Adipocyte (in vitro differentiated cells): ENCODE measurements around the gene ABCA3.
"Not testable (repeated sequence)": the region's sequence is repeated elsewhere in the genome, so short reads cannot be mapped to it uniquely, and the experiment has no call there.

Source experiments
- DNase-seq: peaks from one replicate; pipeline ENCODE4 v3.0.0-alpha.2; 2015; ENCODE audit warnings: low read depth
- H3K27me3 ChIP-seq: replicated peaks from 2 replicates; pipeline ENCODE4 v1.7.0; 2013; ENCODE audit warnings: mild to moderate bottlenecking, low read length, moderate library complexity; ENCODE audit not compliant: control insufficient read depth, insufficient read depth
- H3K36me3 ChIP-seq: 2 replicates; pipeline ENCODE4 v1.7.0; 2013; ENCODE audit warnings: low read length, mild to moderate bottlenecking, moderate library complexity; ENCODE audit not compliant: control insufficient read depth, insufficient read depth, severe bottlenecking
- H3K4me1 ChIP-seq: 2 replicates; pipeline ENCODE4 v1.7.0; 2013; ENCODE audit warnings: mild to moderate bottlenecking, low read length, moderate library complexity; ENCODE audit not compliant: control insufficient read depth, insufficient read depth
- H3K4me3 ChIP-seq: 2 replicates; pipeline ENCODE4 v1.7.0; 2013; ENCODE audit warnings: mild to moderate bottlenecking, low read length, moderate library complexity
- H3K9ac ChIP-seq: 2 replicates; pipeline ENCODE4 v1.7.0; 2013; ENCODE audit warnings: mild to moderate bottlenecking, low read length, moderate library complexity
- H3K9me3 ChIP-seq: 2 replicates; pipeline ENCODE4 v1.7.0; 2013; ENCODE audit warnings: mild to moderate bottlenecking, low read length, moderate library complexity; ENCODE audit not compliant: control insufficient read depth

The ABCA3 gene

GRCh38 chr16:2340564-2341455 lies at the start of gene ABCA3:
ABCA3 (minus strand) TSS chr16:2340728; CDS start chr16:2326466, 14,262 bp downstream.
- H3K36me3 ChIP-seq, result no peaks in the 10 kb centered on the region
- peaks cover 9% of the 10 kb centered on the region for H3K27me3 ChIP-seq
- H3K9me3 ChIP-seq, result no peaks in the 10 kb centered on the region
- H3K4me3 ChIP-seq, result peak within 1 kb of the TSS; percentile 78
- H3K4me1 ChIP-seq, result peaks cover 5% of the 10 kb centered on the region
- H3K9ac ChIP-seq, result peak within 1 kb of the TSS; percentile 46
- DNase-seq, result peak; percentile 94

DNA sequence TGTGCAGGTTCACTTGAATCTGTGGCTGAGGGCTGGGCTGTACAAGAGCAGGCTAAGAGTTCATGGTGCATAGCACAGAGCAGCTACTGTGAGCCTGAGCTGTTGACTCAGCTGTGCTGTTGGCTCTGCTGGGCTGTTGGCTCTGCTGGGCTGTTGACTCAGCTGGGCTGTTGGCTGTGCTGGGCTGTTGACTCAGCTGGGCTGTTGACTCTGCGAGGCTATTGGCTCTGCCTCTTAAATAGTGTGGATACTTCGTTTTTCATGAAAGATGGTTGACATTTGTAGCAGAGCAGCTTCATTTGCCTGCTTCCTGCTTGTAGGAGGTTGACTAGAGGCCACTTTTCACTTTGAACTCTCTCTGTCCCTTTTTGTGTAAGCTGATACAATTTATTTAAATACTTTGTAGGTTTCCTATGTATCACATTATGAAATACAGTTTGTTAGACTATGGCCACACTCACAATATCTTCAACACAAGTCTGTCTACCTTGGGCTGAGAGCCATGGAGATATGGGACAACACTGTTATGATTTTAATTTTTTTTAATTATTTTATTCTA lies 48.4 kb upstream of the ABCA3 start:
- no peak overlapping the region for H3K9ac ChIP-seq
- no peaks in the 10 kb centered on the region for H3K36me3 ChIP-seq
- H3K4me3 ChIP-seq, result no peak overlapping the region
- H3K4me1 ChIP-seq, result peaks cover 3% of the 10 kb centered on the region
- DNase-seq, result no peak
- no peaks in the 10 kb centered on the region for H3K27me3 ChIP-seq
- peaks cover 3% of the 10 kb centered on the region for H3K9me3 ChIP-seq

- no peak overlapping the region for H3K9ac ChIP-seq
- no peak for DNase-seq
- H3K9me3 ChIP-seq, result peaks cover 3% of the 10 kb centered on the region
- H3K27me3 ChIP-seq, result no peaks in the 10 kb centered on the region
- no peak overlapping the region for H3K4me3 ChIP-seq
- no peaks in the 10 kb centered on the region for H3K36me3 ChIP-seq
- peaks cover 3% of the 10 kb centered on the region for H3K4me1 ChIP-seq
Measured at GRCh38 chr16:2388139-2388874, 47.8 kb upstream of the ABCA3 start.

- H3K4me3 ChIP-seq, result no peak overlapping the region
- H3K9ac ChIP-seq, result no peak overlapping the region
- H3K4me1 ChIP-seq, result peaks cover 3% of the 10 kb centered on the region
- H3K9me3 ChIP-seq, result peaks cover 3% of the 10 kb centered on the region
- DNase-seq, result no peak
- H3K27me3 ChIP-seq, result no peaks in the 10 kb centered on the region
- no peaks in the 10 kb centered on the region for H3K36me3 ChIP-seq
Measured at GRCh38 chr16:2386990-2387389, 46.5 kb upstream of the ABCA3 start.

- not testable (repeated sequence) for H3K27me3 ChIP-seq, H3K4me3 ChIP-seq, H3K4me1 ChIP-seq, H3K9me3 ChIP-seq, H3K36me3 ChIP-seq, H3K9ac ChIP-seq, DNase-seq
Measured at GRCh38 chr16:2385982-2386381, 45.5 kb upstream of the ABCA3 start.

- Histone ChIP-seq H3K4me3 (no peak overlapping the region), H3K36me3 (no peaks in the 10 kb centered on the region), H3K27me3 (no peaks in the 10 kb centered on the region), H3K4me1 (peaks cover 3% of the 10 kb centered on the region), H3K9me3 (peaks cover 3% of the 10 kb centered on the region), H3K9ac (no peak overlapping the region)
- DNase-seq, result no peak
Measured at GRCh38 chr16:2385190-2385836, 44.8 kb upstream of the ABCA3 start.

DNA sequence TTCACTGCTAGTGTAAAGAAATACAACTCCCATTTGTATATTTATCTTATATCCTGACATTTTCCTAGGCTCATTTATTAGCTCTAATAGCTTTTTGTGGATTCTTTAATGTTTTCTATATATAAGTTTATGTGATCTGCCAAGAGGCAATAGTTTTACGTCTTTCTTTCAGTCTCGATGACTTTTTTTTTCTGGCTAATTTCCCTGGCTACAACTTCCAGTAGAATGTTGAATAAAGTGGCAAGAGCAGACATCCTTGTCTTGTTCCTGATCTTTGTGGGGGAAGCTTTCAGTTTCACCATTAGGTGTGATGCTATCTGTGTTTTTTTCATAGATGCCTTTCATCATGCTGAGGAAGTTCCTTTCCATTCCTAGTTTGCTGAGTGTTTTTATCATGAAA lies 43.9 kb upstream of the ABCA3 start:
- no peaks in the 10 kb centered on the region for H3K36me3 ChIP-seq
- no peak for DNase-seq
- no peak overlapping the region for H3K4me3 ChIP-seq
- H3K27me3 ChIP-seq, result no peaks in the 10 kb centered on the region
- H3K4me1 ChIP-seq, result peaks cover 8% of the 10 kb centered on the region
- no peak overlapping the region for H3K9ac ChIP-seq
- peaks cover 3% of the 10 kb centered on the region for H3K9me3 ChIP-seq

DNA sequence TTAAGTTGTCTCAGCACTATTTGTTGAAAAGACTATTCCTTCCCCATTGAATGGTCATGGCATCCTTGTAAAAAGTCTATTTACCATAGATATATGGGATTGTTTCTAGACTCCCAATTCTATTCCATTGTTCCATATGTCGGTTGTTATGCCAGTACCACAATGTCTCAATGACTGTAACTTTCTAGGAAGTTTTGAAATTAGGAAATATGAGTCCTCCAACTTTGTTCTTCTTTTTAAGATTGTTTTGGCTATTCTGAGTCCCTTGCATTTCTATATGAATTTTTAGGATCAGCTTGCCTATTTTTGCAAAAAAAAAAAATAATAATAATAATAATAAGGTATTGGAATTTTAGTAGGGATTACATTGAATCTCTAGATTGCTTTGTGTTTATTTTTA lies 43.0 kb upstream of the ABCA3 start:
- no peak overlapping the region for H3K9ac ChIP-seq
- no peaks in the 10 kb centered on the region for H3K36me3 ChIP-seq
- no peak for DNase-seq
- H3K4me3 ChIP-seq, result no peak overlapping the region
- H3K27me3 ChIP-seq, result no peaks in the 10 kb centered on the region
- H3K9me3 ChIP-seq, result no peaks in the 10 kb centered on the region
- peaks cover 8% of the 10 kb centered on the region for H3K4me1 ChIP-seq

- Histone ChIP-seq H3K36me3 (no peaks in the 10 kb centered on the region), H3K4me1 (peaks cover 47% of the 10 kb centered on the region), H3K9ac (no peak overlapping the region), H3K9me3 (no peaks in the 10 kb centered on the region), H3K27me3 (no peaks in the 10 kb centered on the region), H3K4me3 (no peak overlapping the region)
- no peak for DNase-seq
Measured at GRCh38 chr16:2374644-2375043, 34.1 kb upstream of the ABCA3 start.

DNA sequence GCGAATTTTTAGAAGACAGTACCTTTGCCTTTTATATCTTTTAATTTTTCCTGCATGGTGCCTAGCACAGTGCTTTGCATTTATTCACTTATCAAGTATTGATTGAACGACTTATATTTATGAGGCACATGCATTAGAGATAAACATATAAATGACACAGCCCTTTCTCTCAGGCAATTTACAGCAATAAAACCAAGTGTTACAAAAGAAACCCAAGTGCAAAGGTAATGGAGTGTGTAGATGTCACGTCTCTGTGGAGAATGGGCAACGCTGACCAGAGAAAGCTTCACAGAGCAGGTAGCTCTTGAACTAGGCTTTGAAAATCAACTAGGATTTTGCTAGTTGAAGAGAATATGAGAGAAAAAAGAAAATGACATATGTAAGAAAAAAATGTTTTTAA lies 32.6 kb upstream of the ABCA3 start:
- Histone ChIP-seq H3K36me3 (no peaks in the 10 kb centered on the region), H3K4me1 (peaks cover 60% of the 10 kb centered on the region), H3K27me3 (no peaks in the 10 kb centered on the region), H3K9ac (peak overlapping the region; percentile 17), H3K9me3 (no peaks in the 10 kb centered on the region), H3K4me3 (peak overlapping the region; percentile 31)
- no peak for DNase-seq

- Histone ChIP-seq H3K36me3 (no peaks in the 10 kb centered on the region), H3K9ac (no peak overlapping the region), H3K4me3 (peak overlapping the region; percentile 31), H3K27me3 (no peaks in the 10 kb centered on the region), H3K9me3 (no peaks in the 10 kb centered on the region), H3K4me1 (peaks cover 62% of the 10 kb centered on the region)
- DNase-seq, result peak; percentile 39
Measured at GRCh38 chr16:2372684-2373083, 32.2 kb upstream of the ABCA3 start.
